GM18858 (cell line): ENCODE results near the gene ELL2.
"Not testable (repeated sequence)": the region's sequence is repeated elsewhere in the genome, so short reads cannot be mapped to it uniquely, and the experiment has no call there.

Source experiments
- ATAC-seq: cut with Tn5 transposase; IDR thresholded peaks from one replicate; pipeline ENCODE4 v1.9.1; 2021; ENCODE audit not compliant: unreplicated experiment

Gene ELL2

DNA sequence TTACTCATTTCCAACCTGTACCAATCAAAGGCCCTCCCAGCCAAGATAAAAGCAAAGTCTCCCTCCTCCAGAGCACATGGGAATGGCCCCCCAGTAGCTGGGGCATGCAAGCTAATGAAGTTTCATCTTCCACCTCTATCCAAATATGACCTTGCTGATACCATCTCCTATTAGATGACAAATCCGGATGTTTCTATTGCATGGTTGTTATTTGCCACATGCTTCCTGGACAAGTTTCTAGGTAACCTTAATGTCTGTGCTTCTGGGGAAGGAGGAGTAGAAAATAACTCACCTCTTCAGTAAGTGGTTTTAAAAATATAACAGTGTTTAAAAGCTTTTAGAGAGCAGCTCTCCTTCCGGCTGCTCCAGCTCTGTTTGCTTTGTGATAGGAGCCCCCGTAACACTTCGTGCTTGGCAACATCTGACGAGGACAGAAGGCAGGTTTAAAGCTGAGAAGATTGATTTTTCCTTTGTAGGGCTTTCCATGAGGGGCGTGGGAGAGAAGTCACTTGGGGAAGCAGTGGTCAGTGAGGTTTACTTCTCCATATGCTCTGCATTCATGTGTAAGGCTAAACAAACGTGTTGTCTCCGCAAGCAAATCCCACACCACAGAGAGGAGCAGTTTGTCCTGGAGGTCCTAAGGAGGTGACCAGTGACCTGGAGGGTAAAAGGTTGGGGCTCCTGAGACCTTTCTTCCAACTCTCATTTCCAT lies 98.8 kb downstream of the ELL2 start:
- ATAC-seq: no peak

DNA sequence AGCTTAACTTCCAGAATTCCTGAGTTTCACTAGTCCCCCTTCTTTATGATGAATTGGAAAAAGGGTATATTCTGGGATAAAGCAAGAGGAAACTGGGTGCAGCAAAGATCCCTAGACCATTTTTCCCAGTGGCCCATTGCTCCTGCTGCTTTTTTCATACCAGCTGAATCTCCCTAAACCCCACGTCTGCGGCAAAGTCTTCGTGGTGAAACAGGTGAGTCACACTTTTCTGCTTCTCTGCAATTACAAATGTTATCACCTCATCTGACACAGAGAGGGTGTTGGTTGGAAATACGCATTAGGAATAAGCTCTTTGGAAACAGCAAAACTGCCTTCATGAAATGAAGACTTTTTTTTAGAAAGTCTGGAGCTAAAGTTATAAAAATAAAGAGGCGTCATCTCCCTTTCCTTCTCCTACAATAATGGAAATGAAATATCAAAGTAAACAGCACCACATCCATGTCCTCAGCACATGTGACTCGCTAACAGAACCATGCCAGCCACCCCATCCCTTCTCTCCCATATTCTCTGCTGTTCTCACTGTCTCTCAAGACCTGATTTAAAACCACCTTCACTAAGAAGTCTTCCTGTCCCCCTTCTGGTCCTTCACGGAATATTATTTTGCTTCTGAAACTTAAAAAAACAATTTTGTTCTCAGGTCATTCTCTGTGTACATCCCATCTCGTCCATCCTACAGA lies 99.6 kb downstream of the ELL2 start:
- ATAC-seq: no peak

DNA sequence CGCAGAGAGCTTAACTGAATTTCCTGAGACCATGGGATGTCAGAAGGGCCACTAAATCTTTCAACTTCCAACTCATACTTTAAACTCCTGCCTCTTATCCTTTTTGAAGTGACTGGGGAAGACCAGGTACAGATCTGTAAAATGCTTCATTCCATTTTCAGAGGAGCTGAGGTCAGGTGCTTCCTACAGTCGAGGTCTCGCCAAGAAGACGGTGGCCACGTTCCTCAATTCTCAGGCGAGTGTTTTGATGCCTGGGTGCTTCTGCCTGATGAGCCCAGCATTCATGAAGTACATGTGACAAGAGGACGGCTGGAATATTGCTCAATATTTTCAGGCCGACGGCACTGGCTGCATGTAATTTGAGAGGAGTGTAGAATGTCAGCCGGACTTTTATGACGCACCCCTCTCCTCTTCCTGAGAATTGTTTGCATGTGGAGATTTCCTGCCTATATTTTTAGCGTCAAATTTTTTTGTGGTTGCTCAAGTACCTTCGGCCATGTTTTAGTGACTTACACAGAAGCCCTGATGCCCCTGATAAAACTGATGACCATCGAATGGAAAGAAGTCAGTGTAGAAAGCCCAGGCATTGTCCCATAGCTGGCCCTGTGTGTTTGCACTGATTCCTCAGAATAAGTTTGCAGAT lies 100.3 kb downstream of the ELL2 start:
- no peak for ATAC-seq

- ATAC-seq: no peak
Measured at GRCh38 chr5:95859661-95860060, 102.0 kb downstream of the ELL2 start.

GRCh38 chr5:95858661-95859595 lies 102.7 kb downstream of the ELL2 start:
- peak; percentile 84 for ATAC-seq

DNA sequence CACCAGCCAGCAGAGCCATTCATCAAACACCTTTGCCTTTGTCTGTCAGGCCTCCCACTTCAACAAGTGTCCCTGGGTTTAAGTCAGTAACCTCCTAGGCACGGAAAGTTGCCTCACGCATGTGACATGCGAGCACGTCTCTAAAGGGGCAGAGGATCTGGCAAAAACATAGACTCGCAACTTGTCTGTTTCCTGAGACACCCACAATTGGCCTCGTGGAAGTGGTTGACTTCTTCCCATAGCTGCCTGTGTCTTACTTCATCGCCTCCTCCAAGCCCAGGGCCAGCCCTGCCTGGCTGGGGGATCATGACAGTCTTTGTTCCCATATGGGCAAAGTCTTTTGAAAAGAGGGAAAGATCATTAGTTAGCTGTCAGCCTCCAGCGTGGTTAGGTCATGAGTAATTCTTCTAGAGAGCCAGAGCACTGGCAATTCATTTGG lies 103.6 kb downstream of the ELL2 start:
- ATAC-seq: no peak

- no peak for ATAC-seq
Measured at GRCh38 chr5:95857185-95857945, 104.3 kb downstream of the ELL2 start.

GRCh38 chr5:95856501-95856981 lies 105.1 kb downstream of the ELL2 start:
- ATAC-seq: no peak

GRCh38 chr5:95853490-95853889 lies 108.2 kb downstream of the ELL2 start:
- ATAC-seq: no peak

DNA sequence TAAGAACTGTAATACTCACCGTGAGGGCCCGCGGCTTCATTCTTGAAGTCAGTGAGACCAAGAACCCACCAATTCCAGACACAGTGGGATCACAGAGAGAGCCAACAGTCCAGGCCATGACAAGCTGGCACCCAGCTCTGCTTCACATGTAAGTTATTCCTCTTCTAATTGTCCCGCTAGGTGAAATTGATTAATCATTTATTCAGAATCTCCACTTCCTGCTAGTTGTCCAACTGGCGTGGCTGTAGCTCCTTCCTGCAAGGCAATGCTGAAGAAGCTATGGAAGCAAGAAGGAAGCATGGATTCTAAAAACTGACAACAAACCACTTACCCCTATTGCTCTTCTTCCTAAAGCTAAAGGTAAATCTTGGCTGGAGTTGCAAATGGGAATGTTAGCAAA lies 109.1 kb downstream of the ELL2 start:
- no peak for ATAC-seq

DNA sequence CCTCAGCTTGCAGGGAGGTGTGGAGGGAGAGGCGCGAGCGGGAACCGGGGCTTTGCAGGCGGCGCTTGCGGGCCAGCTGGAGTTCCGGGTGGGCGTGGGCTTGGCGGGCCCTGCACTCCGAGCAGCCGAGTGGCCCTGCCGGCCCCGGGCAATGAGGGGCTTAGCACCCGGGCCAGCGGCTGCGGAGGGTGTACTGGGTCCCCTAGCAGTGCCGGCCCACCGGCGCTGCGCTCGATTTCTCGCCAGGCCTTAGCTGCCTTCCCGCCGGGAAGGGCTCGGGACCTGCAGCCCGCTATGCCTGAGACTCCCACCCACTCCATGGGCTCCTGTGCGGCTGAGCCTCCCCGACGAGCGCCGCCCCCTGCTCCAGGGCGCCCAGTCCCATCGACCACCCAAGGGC lies 110.5 kb downstream of the ELL2 start:
- ATAC-seq: not testable (repeated sequence)

- no peak for ATAC-seq
Measured at GRCh38 chr5:95850391-95850894, 111.2 kb downstream of the ELL2 start.

- ATAC-seq: no peak
Measured at GRCh38 chr5:95848701-95849100, 113.0 kb downstream of the ELL2 start.

DNA sequence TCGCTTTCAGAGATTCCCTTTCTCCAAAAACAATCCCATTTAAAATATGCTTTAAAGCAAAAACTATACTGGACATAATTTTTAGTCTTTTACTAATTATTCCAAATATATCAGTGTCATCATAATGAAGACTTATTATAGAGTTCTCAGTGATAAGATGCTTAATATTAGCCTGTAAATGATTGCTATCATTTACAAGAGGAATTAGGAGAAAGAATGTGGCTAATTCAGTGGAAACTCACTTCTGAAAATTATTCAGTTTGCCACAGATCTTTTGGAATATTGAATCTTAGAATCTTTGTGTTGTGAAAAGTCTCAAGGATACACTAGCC lies 114.4 kb downstream of the ELL2 start:
- ATAC-seq: no peak

- ATAC-seq: peak; percentile 54
Measured at GRCh38 chr5:95846554-95847260, 114.9 kb downstream of the ELL2 start.

DNA sequence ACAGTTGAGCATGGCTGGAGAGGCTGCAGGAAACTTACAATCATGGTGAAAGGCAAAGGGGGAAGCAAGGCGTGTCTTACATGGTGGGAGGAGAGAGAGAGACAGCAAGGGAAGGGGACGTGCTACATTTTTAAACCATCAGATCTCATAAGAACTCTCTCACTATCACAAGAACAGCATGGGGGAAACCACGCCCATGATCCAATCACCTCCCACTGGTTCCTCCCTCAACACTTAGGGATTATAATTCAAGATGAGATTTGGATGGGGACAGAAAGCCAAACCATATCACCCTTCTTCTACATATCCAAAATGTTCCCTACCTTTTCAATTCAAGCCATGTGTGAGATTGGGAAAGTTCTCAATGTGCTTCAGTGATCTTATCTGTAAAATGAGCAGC lies 116.3 kb downstream of the ELL2 start:
- no peak for ATAC-seq

DNA sequence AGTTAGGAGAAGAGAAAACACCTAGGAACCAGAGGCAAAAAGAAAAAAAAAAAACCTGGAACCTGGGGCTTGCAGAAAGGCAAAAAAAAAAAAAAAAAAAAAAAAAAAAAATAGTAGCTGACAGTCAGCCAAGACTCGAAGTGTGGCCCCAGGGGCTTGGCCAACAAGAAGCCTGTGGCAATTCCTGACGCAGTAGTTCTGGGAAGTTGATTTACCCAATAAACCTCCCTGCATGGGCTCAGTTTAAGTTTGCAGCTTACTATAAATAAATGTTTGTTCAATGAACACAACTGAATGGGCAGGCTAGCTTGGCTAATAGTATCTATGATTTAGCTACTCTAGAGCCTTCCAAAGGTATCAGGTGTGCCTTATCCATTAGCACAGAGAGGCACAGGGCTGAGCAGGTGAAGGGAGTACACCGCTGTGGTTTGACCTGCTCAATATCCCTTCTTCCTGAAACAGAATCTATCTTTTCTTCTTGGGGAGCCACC lies 117.9 kb downstream of the ELL2 start:
- no peak for ATAC-seq

GRCh38 chr5:95842854-95843544 lies 118.7 kb downstream of the ELL2 start:
- peak; percentile 84 for ATAC-seq
